Measurements from ENCODE around the gene KRTAP5-1. TPM values are rescaled to one million over a fixed set of nuclear protein-coding genes. Genes with fewer than 3 reads are reported as not detected.

KRTAP5-1 gene
- total RNA-seq, 1 donor from 2014 or later, result not detected

DNA sequence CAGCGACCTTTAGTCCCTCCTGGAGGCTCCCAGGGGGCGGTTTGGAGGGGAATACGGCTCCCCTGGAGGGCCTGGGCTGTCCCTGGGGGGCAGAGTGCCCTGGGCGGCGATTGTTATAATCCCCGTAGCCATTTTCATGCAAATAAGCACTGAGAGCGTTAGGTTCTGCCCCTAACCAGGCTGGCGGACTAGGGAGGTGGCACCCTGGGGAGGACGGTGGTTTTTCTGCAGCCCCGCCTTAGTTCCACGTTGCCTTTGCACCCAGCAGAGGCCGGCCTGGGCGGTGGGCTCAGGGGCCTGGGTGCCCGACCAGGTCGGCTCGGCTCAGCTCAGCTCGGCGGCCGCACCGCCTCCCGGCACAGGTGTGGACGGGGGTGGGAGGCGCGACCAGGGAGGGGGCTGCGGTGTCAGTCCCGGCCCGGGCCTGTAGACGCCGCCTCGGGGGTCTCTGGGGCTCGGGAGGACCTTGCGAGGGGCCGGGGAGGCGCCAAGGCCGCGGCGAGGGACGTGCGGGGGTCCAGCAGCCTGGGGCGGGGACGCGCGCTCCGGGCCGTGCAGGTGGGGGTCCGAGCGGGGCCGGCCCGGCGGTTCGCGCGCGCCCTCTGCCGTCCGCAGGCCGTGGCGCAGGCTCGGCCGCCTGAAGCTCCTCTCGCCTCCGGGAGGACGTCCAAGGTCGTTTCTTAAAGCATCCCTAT is 10.7 kb downstream of the KRTAP5-1 start:
- peak overlapping the region; percentile 80 to 87 for H3K27ac ChIP-seq

DNA sequence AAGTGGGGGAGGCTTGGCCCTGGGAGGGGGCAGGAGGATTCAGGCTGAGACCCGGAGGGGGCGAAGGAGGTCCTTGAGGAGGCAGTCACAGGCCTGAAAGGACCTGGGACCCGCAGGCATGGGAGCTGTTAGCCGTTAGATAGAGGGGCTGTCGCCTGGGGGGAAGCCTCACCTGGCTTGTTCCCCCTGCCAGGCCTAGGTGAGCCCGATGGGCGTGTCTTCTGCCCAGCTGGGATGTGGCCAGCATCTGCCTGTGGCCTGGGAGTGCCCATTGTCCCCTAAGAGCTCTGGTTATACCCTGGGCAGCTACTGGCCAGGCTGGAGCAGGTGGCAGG is 11.2 kb downstream of the KRTAP5-1 start:
- no peaks in the 10 kb centered on the region for H3K36me3 ChIP-seq
- peak overlapping the region; percentile 57 to 74 for H3K4me3 ChIP-seq
- DNase-seq (ENCODE audit: low spot score in 2 of 2), result peak in 1 of 2 donors; percentile 73
- peaks cover 17 to 27% of the 10 kb centered on the region in 2 donors for H3K4me1 ChIP-seq
- peaks cover 0 to 2% of the 10 kb centered on the region in 2 donors for H3K9me3 ChIP-seq
- TF ChIP-seq, protein P1, sequence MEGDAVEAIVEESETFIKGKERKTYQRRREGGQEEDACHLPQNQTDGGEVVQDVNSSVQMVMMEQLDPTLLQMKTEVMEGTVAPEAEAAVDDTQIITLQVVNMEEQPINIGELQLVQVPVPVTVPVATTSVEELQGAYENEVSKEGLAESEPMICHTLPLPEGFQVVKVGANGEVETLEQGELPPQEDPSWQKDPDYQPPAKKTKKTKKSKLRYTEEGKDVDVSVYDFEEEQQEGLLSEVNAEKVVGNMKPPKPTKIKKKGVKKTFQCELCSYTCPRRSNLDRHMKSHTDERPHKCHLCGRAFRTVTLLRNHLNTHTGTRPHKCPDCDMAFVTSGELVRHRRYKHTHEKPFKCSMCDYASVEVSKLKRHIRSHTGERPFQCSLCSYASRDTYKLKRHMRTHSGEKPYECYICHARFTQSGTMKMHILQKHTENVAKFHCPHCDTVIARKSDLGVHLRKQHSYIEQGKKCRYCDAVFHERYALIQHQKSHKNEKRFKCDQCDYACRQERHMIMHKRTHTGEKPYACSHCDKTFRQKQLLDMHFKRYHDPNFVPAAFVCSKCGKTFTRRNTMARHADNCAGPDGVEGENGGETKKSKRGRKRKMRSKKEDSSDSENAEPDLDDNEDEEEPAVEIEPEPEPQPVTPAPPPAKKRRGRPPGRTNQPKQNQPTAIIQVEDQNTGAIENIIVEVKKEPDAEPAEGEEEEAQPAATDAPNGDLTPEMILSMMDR (IDR thresholded peaks at IDR 0.05), result no peak
- peak overlapping the region; percentile 80 to 87 for H3K27ac ChIP-seq
- intact Hi-C loops (cut with DNase I), result loop anchor here (1.0 to 10.0 kb wide), 9 partner anchors 28 to 1067 kb away; partner anchors contain the start of genes CTSD and RNH1
- no peaks in the 10 kb centered on the region for H3K27me3 ChIP-seq

More for the DNA sequence above, 10.7 kb downstream of the KRTAP5-1 start:
- intact Hi-C loops (cut with DNase I), result loop anchor here (1.0 to 10.0 kb wide), 9 partner anchors 28 to 1067 kb away; partner anchors contain the start of genes CTSD and RNH1
- DNase-seq (ENCODE audit: low spot score in 2 of 2), result peak in 1 of 2 donors; percentile 76
- Histone ChIP-seq H3K4me3 (peak overlapping the region; percentile 57 to 74), H3K4me1 (peaks cover 17 to 27% of the 10 kb centered on the region in 2 donors), H3K36me3 (no peaks in the 10 kb centered on the region), H3K27me3 (no peaks in the 10 kb centered on the region), H3K9me3 (peaks cover 0 to 2% of the 10 kb centered on the region in 2 donors)
- TF ChIP-seq, protein P1 (IDR thresholded peaks at IDR 0.05), result peak; percentile 51 to 98 (median 64)

DNA sequence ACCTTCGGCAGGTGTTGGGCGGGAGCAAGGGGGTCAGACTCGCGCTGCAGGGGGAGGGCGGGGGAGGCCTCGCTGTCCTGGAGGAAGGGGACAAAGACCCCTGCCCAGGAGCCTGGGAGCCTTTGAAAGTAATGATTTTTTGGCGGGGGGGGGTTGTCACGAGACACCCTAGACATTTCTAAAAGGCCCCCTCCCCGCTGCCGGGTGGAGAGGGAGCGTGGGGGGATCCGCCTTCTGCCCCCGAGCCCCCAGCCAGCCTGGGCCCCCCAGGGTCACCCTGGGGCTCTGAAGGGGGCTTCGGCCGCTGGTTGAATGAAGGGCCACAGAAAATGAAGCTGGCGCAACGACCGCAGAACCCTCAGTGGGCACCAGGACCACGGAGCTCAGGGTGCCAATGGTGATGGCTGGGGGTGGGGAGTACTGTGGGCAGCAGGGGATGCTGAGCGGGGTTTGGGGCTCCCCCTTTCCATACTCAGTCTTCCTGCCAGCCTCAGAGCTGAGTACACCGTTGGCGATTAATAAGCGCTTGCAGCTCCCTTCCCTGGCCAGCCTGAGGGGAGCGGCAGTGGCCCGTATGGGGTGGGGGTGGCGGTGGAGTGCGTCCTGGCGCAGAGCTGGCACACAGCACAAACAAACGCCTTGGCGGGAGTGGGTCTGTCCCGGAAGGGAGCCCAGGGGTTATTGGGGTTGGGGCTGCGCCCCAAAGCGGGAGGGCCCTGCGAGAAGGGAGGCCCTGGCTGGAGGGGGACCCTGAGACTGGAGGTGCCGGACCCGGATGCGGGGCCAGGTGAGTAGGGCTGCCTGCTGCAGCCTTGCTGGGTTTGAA is 11.8 kb downstream of the KRTAP5-1 start:
- Histone ChIP-seq H3K36me3 (no peaks in the 10 kb centered on the region), H3K4me1 (peaks cover 21 to 27% of the 10 kb centered on the region in 2 donors), H3K9me3 (peaks cover 0 to under 1% of the 10 kb centered on the region in 2 donors), H3K27me3 (no peaks in the 10 kb centered on the region), H3K4me3 (peak overlapping the region; percentile 57 to 74), H3K27ac (peak overlapping the region; percentile 80 to 87)
- TF ChIP-seq, protein P1 (IDR thresholded peaks at IDR 0.05), result peak in 1 of 3 experiments; percentile 4
- DNase-seq (ENCODE audit: low spot score in 2 of 2), result peak in 1 of 2 donors; percentile 76
- intact Hi-C loops (cut with DNase I), result loop anchor here (5.0 to 10.0 kb wide), 7 partner anchors 91 to 1066 kb away; partner anchors contain the start of genes CTSD and RNH1

DNA sequence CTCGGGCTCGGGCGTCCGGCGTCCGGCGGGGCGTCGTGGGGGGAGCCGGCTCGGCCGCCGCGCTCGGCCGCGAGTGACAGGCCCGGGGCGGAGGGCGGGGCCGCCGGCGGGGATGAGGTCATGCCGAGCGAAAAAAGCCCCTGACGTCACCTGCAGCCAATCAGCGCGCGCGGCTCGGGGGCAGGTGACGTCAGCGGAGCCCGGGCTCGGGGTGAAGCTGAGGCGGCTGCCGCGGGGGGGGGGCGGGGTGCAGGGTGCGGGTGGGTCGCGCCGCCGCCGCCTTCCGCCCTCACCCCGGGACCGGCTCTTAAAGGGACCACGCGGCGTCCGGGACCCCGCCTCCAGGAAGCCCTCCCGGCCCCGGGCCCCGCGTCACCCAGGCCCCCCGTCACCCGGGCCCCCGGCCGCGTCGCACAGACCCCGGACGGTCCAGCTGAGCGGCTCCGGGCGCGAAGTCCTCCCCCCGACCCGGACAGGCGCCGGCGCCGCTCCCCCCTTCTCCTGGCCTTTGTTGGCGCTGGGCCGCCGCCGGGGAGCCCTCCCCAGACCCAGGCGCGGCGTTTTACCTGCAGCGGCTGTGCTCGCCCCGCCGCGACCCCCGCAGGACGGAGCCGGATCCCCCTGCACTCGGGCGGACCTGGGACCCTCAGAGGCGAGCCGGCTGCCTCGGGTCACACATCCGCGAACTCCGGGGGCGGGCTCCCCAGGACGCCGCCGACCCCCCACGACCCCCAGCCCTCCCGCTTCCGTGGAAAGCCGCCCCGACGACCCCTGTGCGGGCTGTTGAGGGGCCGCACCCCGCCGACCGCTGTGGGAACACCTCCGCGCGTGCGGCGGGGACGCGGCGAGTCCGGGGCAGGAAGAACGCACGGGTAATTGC is 12.6 kb downstream of the KRTAP5-1 start, which contains the start of gene DUSP8:
DUSP8 (minus strand) TSS at position 75 of the 880 bp plus-strand sequence. CDS start 6,445 bp downstream, outside the sequence.
- DNase-seq (ENCODE audit: low spot score in 2 of 2), result peak; percentile 65 to 96
- TF ChIP-seq, protein P1 (IDR thresholded peaks at IDR 0.05), result no peak
- intact Hi-C loops (cut with DNase I), result loop anchor here (5.0 to 10.0 kb wide), 7 partner anchors 90 to 1065 kb away; partner anchors contain the start of genes CTSD and RNH1
- peak within 1 kb of the TSS; percentile 80 to 87 for H3K27ac ChIP-seq
- H3K4me1 ChIP-seq, result peaks cover 21 to 27% of the 10 kb centered on the region in 2 donors
- H3K36me3 ChIP-seq, result no peaks in the 10 kb centered on the region
- H3K27me3 ChIP-seq, result no peaks in the 10 kb centered on the region
- no peaks in the 10 kb centered on the region for H3K9me3 ChIP-seq
- peak within 1 kb of the TSS; percentile 57 to 93 for H3K4me3 ChIP-seq
